Keratinocyte (primary cell): Measurements from ENCODE around the gene PHACTR2. TPM values are rescaled to one million over a fixed set of nuclear protein-coding genes. Genes with fewer than 3 reads are reported as not detected.

Source experiments
- DNase-seq: peaks from one replicate; pipeline ENCODE4 v3.0.0-alpha.2; 2011; ENCODE audit warnings: low read depth, missing footprints, low spot score
- FAIRE-seq: peaks from 2 replicates; lab custom pipeline; 2011; peaks lifted over from hg19 to GRCh38; lab: Jason Lieb, UNC
- H2AFZ ChIP-seq: 2 replicates; pipeline ENCODE4 v1.6.0; 2012; ENCODE audit warnings: low read length, control low read depth, inconsistent platforms; ENCODE audit not compliant: control insufficient read depth
- H3K27ac ChIP-seq: 2 replicates; pipeline ENCODE4 v1.5.1; 2011; ENCODE audit warnings: low read length; ENCODE audit not compliant: control insufficient read depth, insufficient read depth
- H3K27me3 ChIP-seq: 3 replicates; pipeline ENCODE4 v1.6.0; 2011; ENCODE audit warnings: low read length; ENCODE audit not compliant: control insufficient read depth, insufficient read depth; ENCODE audit errors: extremely low read depth
- H3K36me3 ChIP-seq, 2 experiments: 2 replicates in 1 of 2; 3 replicates in 1 of 2; pipeline ENCODE4 v1.5.1; 2011; ENCODE audit warnings: low read length in 2 of 2, mild to moderate bottlenecking in 1 of 2; ENCODE audit not compliant: control insufficient read depth in 2 of 2, insufficient read depth in 2 of 2; ENCODE audit errors: extremely low read depth in 1 of 2
- H3K4me1 ChIP-seq: 3 replicates; pipeline ENCODE4 v1.5.1; 2011; ENCODE audit warnings: low read length; ENCODE audit not compliant: control insufficient read depth, insufficient read depth; ENCODE audit errors: extremely low read depth
- H3K4me2 ChIP-seq: 3 replicates; pipeline ENCODE4 v1.6.0; 2011; ENCODE audit warnings: low read depth, low read length; ENCODE audit not compliant: control insufficient read depth, insufficient read depth; ENCODE audit errors: extremely low read depth
- H3K4me3 ChIP-seq, 3 experiments: fragments of 200-600 bp in 1 of 3; sonication (generic) in 1 of 3; 2 replicates in 2 of 3; 3 replicates in 1 of 3; pipeline ENCODE4 v1.5.1; 2011 to 2016; ENCODE audit warnings: low read length in 3 of 3, mild to moderate bottlenecking in 3 of 3, control low read depth in 2 of 3, inconsistent platforms in 1 of 3, low read depth in 1 of 3, mixed read lengths in 1 of 3, mixed run types in 1 of 3, moderate library complexity in 1 of 3; ENCODE audit not compliant: control insufficient read depth in 2 of 3, insufficient read depth in 2 of 3; ENCODE audit errors: extremely low read depth in 1 of 3
- H3K79me2 ChIP-seq: 2 replicates; pipeline ENCODE4 v1.6.0; 2012; ENCODE audit warnings: low read length; ENCODE audit not compliant: control insufficient read depth, insufficient read depth
- H3K9ac ChIP-seq: 3 replicates; pipeline ENCODE4 v1.6.0; 2011; ENCODE audit warnings: low read length; ENCODE audit not compliant: control insufficient read depth, insufficient read depth; ENCODE audit errors: extremely low read depth
- H3K9me1 ChIP-seq: 3 replicates; pipeline ENCODE4 v1.6.0; 2011; ENCODE audit warnings: low read length; ENCODE audit not compliant: control insufficient read depth, insufficient read depth; ENCODE audit errors: extremely low read depth
- H3K9me3 ChIP-seq: 2 replicates; pipeline ENCODE4 v1.5.1; 2012; ENCODE audit warnings: low read depth, low read length; ENCODE audit not compliant: control insufficient read depth
- H4K20me1 ChIP-seq: 3 replicates; pipeline ENCODE4 v1.6.0; 2011; ENCODE audit warnings: low read length; ENCODE audit not compliant: control insufficient read depth, insufficient read depth; ENCODE audit errors: extremely low read depth
- CTCF ChIP-seq, 3 experiments: IDR thresholded peaks in 1 of 3; conservative IDR thresholded peaks in 1 of 3; optimal IDR thresholded peaks in 1 of 3; 2 replicates in 2 of 3; 3 replicates in 1 of 3; pipeline versions ENCODE3 to v1.5.1; 2011; ENCODE audit warnings: low read length in 3 of 3, mild to moderate bottlenecking in 3 of 3, moderate library complexity in 2 of 3, control low read depth in 1 of 3, inconsistent platforms in 1 of 3; ENCODE audit not compliant: insufficient read depth in 2 of 3; ENCODE audit errors: extremely low read depth in 1 of 3
- EZH2 ChIP-seq: IDR thresholded peaks from one replicate; pipeline ENCODE4 v1.6.1; 2012; ENCODE audit warnings: inconsistent platforms, mild to moderate bottlenecking, low read length, moderate library complexity
- dilution Hi-C: fragments of 300-500 bp; cut with MboI; formaldehyde crosslinking; loops from one replicate; pipeline ENCODE4 v1.7.0; 2020; ENCODE audit warnings: low sequenced_read_pairs; ENCODE audit not compliant: extremely low pct_ligation_motif_present
- polyA plus RNA-seq, 5 experiments: library from polyadenylated mRNA; depleted of rRNA in 3 of 5; stranded (reverse) in 3 of 5; stranded (forward) in 1 of 5; unstranded in 1 of 5; fragments of >200 nt; gene quantifications; 1 replicate in 1 of 5; 2 replicates in 3 of 5; 3 replicates in 1 of 5; pipeline versions ENCODE4 v1.2.1 to v1.2.3, GENCODE V29; 2011 to 2012; ENCODE audit warnings: missing spikeins in 2 of 5, low read depth in 1 of 5, low replicate concordance in 1 of 5

The PHACTR2 gene
- polyA plus RNA-seq, 1 donor (not counting 4 experiments of a cell fraction or from before 2014, with no cell fraction given), result 9.4 TPM

DNA sequence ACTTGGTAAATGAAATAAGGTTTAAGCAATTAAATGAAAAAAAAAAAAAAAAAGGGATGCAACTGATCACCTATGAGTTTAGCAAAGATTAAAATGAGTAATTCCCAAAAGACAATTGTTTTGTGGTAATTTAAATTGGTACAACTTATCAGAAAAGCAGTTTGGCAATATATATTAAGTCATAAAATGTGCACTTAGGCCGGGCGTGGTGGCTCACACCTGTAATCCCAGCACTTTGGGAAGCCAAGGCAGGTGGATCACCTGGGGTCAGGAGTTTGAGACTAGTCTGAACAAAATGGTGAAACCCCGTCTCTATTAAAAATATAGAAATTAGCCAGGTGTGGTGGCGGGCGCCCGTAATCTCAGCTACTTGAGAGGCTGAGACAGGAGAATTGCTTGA is 7.9 kb downstream of the PHACTR2 start:
- peaks cover 6% of the 10 kb centered on the region for H3K4me1 ChIP-seq
- H4K20me1 ChIP-seq, result peaks cover 16% of the 10 kb centered on the region
- H3K27me3 ChIP-seq, result no peaks in the 10 kb centered on the region
- no peak overlapping the region for H3K4me3 ChIP-seq
- dilution Hi-C loops, result no loop called here
- H3K27ac ChIP-seq, result no peak overlapping the region
- H2AFZ ChIP-seq, result no peak overlapping the region
- peaks cover 57% of the 10 kb centered on the region for H3K79me2 ChIP-seq
- TF ChIP-seq EZH2, result no peak
- no peak for TF ChIP-seq CTCF (optimal IDR thresholded peaks at IDR 0.05 in 1 of 3, IDR thresholded peaks at IDR 0.05 in 1 of 3, conservative IDR thresholded peaks at IDR 0.05 in 1 of 3; ENCODE audit: extremely low read depth in 1 of 3, insufficient read depth in 2 of 3, low read length in 3 of 3)
- H3K36me3 ChIP-seq, result peaks cover 2 to 3% of the 10 kb centered on the region in 2 experiments
- H3K9me1 ChIP-seq, result peaks cover 3% of the 10 kb centered on the region
- no peak overlapping the region for H3K9ac ChIP-seq
- DNase-seq, result no peak
- H3K4me2 ChIP-seq, result no peak overlapping the region
- no peak for FAIRE-seq
- H3K9me3 ChIP-seq, result no peaks in the 10 kb centered on the region

DNA sequence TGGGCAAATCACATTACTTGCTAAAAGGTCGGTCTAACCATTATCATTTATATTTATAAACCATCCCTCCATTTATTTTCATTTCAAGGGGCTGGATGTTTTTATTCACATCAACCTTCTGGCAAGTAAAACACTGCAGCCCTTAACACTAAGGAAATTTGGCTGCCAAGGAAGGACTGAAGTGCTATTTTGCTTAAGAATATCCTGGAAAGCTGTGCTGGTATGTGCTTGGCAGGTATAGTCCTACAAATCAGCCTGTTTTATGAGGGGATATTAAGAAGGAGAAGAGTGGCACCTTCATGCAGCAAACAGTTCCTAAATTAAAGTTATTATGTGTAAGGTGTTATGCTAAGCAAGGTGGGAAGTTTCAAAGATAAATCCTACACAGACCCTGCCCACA is 9.8 kb downstream of the PHACTR2 start:
- no peaks in the 10 kb centered on the region for H3K9me3 ChIP-seq
- TF ChIP-seq EZH2 (no peak), CTCF (optimal IDR thresholded peaks at IDR 0.05 in 1 of 3, IDR thresholded peaks at IDR 0.05 in 1 of 3, conservative IDR thresholded peaks at IDR 0.05 in 1 of 3; ENCODE audit: extremely low read depth in 1 of 3, insufficient read depth in 2 of 3, low read length in 3 of 3) (no peak)
- H2AFZ ChIP-seq, result no peak overlapping the region
- H3K36me3 ChIP-seq, result peaks cover 2 to 3% of the 10 kb centered on the region in 2 experiments
- H3K4me2 ChIP-seq, result no peak overlapping the region
- peaks cover 3% of the 10 kb centered on the region for H3K9me1 ChIP-seq
- peaks cover 41% of the 10 kb centered on the region for H3K79me2 ChIP-seq
- FAIRE-seq (no peak), DNase-seq (no peak)
- H3K4me3 ChIP-seq, result no peak overlapping the region
- peaks cover 16% of the 10 kb centered on the region for H4K20me1 ChIP-seq
- no peak overlapping the region for H3K9ac ChIP-seq
- H3K4me1 ChIP-seq, result peaks cover 6% of the 10 kb centered on the region
- dilution Hi-C loops, result no loop called here
- H3K27ac ChIP-seq, result no peak overlapping the region
- H3K27me3 ChIP-seq, result no peaks in the 10 kb centered on the region
